HG03280 (cell line): ENCODE measurements around the gene DNAJC22.
"Not testable (repeated sequence)": the region's sequence is repeated elsewhere in the genome, so short reads cannot be mapped to it uniquely, and the experiment has no call there.

Source experiments
- ATAC-seq: cut with Tn5 transposase; IDR thresholded peaks from one replicate; pipeline ENCODE4 v1.9.1; 2021; ENCODE audit warnings: mild to moderate bottlenecking, moderate library complexity; ENCODE audit not compliant: unreplicated experiment

Gene DNAJC22

DNA sequence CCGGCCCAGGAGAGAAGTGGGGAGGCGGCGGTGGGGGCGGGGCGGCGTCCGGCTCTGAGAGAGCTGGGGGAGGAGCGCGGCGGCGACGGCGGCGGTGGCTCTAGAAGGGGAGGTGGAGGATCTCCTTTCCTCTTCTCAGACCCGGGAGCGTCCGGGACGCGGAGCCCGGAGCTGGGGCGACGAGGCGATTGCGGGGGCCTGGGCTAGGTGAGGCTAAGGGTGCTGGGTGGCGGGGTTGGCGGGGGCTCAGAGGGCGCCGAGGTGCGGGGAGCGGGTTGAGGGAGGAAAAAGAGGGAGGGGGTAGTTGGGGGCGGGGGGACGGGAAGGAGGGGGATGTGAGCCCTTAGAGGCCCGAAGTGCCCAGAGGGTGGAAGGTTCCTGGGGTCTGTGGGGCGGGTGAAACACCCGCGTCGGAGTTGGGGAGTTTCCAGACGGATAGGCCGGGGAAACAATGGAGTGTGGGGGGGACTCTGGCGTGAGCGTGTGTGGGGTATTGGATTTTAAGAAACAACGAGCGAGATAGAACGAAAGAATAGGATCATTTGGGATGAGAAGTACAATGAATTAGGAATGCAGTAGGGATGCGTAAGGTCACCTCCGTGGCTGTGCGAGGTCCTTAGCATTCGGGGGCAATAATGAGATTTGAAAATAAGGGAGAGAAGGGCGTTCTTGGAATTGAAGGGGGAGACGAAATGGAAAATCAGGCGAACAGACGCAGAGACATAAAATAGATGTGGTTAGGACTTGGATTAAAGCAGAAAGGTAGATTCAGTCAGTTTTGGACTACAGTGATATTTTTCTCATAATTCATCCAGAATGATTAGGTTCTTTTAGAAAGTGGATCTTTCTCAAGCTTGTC is 20.9 kb downstream of the DNAJC22 start, which contains the start of gene SPATS2:
Gene SPATS2 (plus strand): TSS at position 82 of the 859 bp plus-strand sequence. CDS start 93,551 bp downstream, outside the sequence.
- ATAC-seq: no peak

DNA sequence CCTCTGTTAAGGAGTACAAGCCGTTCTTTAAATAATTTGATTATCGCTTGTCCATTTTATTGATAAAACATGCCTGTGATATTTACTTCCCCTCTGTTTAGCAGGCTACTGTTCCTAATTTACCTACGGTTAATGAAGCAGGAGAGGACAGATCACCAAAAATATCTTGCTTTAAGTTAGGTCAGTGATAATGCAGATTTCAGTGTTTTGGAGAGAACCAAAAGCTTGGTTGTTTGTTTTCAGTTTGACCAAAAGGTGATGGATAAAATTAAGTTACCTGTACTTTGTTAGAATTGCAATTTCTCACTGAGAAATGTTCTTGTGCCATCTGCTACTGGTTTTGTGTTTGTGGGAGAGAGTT is 21.5 kb downstream of the DNAJC22 start:
- ATAC-seq: no peak

DNA sequence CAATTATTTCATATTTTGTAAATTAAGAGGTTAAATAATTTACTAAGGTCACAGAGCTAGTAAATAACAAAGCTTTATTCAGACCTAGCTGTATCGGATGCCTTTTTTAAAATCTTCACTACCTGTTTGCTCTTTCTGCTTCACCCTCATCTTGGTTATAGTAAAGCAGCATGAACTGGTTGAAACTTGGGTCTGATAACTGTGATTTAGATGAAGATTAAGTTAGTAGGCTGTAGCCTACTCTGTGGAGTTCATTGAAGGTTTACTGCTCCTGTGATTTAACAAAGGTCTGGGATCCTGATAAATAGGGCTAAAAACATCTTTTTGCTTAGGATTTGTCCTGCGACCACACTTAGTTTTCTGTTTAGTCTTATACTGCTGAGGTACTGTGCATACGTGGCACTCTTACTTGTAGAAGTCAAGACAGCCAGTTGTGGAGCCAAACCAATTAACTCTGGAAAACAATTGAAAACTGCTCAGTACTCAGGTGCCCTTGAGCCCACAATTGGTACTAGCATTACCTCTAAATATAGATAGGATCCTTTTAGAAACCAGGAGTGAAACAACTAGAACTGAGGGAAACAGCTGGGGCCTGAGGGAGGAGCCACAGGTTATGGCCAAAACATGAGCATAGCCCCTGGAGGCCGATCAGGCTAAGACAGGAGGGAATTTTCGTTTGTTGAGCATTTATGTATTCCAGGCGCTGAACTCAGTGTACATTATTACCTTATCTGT is 22.9 kb downstream of the DNAJC22 start:
- ATAC-seq: peak; percentile 46

DNA sequence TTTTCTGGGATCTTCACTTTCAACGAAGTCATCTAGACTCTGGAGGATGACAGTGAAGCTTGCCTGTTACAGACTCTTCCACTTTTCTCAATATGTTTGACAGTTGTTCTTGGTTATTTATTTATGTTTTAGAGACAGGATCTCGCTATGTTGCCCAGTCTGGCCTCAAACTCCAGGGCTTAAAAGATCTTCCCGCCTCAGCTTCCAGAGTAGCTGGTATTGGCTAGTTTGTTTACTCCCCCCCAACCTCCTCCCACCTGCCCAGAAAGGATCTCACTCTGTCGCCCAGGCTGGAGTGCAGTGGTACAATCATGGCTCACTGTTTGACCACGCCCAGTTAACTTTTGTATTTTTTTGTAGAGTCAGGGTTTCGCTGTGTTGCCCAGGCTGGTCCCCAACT is 23.9 kb downstream of the DNAJC22 start:
- ATAC-seq: no peak

DNA sequence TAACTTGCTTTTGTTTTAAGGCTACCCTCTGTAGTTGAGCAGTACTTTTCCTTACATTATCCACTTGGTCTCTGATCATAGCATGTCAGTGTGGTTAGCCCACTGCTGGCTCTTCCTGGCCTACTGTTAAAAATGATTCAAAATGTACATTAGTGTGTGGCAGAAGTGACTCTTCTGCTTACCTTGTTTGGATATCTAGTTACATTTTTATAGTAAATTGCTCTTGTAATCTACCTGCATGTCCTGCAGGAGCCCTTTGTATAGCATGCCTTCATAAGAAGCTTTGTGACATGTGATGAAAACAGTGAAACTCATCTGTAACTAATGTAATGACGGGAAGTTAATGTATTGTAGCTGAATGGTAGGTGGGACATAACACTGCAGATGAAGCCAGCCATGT is 28.7 kb downstream of the DNAJC22 start:
- ATAC-seq: no peak

DNA sequence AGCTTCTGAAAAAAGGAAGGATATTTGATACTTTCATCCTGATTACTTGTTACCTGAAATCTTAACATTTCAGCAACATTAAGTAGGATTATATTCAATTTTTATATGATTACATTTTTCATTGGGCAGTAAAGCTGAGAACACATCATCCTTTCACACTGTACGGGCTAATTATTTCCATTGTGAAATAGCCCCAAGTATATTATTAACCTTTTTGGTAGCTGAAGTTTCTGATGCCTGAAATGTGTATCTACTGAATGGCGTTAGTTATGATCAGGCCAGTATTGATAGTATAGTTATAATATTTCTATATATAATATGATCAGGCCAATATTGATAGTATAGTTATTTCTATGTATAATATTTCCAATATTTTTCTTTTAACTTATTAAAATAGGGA is 30.7 kb downstream of the DNAJC22 start:
- ATAC-seq: no peak

DNA sequence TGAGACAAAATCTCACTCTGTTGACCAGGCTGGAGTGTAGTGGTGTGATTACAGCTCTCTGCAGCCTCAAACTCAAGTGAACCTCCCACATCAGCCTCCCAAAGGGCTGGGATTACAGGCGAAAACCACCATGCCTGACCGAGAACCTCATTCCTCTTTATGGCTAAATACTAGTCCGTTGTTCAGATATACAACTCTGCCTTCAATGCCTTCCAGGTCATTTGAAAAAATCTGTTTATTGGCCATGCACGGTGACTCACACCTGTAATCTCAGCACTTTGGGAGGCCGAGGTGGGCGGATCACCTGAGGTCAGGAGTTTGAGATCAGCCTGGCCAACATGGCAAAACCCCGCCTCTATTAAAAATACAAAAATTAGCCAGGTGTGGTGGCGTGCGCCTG is 33.5 kb downstream of the DNAJC22 start:
- ATAC-seq: not testable (repeated sequence)

DNA sequence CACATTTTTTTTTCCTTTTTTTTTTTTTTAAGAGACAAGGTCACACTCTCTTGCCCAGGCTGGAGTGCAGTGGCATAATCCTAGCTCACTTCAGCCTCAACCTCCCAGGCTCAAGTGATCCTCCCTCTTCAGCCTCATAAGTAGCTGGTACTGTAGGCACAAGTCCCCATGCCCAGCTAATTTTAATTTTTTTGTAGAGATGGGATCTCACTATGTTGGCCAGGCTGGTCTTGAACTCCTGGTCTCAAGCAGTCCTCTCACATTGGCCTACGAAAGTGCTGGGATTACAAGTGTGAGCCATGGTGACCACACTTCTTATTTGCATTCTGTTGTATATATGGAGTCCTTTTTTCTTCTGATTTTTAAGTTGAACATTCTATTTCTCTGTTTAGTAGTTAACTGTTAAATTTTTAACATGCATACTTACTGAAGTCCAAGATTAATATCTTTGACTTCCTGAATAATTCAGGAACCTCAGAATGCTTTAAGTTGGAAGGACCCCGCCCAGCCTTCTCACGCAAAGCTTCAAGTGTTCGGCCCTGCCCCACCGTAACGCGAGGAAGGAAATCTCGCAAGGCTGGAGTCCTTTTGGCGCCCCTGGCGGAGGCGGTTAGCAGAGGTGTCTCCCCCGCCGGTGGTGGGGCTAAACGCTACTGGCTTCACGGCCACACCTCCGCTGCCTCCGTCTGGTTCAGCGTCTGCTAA is 42.1 kb downstream of the DNAJC22 start:
- ATAC-seq: no peak

DNA sequence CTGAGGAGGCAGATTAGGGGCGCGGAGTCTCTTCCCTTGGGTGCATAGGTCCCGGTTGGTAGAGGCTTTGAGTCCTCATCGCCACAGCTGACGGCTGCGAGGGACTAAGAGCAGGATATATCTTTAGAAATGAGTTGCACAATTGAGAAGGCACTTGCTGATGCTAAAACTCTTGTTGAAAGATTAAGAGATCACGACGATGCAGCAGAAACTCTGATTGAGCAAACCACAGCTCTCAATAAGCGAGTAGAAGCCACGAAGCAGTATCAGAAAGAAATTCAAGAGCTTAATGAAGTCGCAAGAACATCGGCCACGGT is 42.7 kb downstream of the DNAJC22 start:
- no peak for ATAC-seq

DNA sequence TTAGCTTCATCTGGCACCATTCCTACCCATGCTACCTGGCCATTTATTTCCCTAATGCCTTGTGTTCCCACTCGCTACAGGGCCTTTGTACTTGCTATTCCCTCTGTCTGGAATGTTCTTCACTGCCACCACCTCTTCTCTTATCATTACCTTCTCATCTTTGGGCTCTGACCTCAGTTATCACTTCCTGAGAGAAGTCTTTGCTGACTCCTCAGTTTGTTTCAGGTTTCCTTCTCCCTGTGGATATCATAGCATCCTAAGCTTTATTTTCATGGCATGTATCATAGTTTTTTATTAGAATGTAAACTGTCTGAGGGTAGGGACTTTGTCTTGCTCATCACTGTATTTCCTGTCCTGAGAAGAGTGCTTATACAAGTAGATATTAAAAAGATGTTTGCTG is 50.3 kb downstream of the DNAJC22 start:
- no peak for ATAC-seq

DNA sequence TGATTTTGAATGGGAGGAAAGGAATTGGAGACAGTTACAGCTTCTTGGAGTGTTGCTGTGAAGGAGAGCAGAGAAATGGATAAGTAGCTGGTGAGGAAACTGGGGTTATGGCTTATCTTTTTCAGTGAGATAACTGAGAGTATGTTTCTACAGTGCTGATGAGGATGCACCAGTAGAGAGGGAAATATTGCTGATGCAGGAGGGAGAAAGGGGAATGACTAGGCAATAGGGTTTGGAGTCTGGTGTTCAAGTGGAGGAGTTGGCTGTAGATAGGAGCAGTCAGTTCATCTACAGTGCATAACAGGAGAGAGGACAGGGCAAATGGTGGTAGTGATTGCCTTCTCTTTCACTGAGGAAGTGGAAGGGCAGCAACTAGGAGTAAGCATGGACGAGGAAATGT is 53.6 kb downstream of the DNAJC22 start:
- ATAC-seq: no peak
